ENCODE data around the gene GDPD4.

Gene GDPD4

DNA sequence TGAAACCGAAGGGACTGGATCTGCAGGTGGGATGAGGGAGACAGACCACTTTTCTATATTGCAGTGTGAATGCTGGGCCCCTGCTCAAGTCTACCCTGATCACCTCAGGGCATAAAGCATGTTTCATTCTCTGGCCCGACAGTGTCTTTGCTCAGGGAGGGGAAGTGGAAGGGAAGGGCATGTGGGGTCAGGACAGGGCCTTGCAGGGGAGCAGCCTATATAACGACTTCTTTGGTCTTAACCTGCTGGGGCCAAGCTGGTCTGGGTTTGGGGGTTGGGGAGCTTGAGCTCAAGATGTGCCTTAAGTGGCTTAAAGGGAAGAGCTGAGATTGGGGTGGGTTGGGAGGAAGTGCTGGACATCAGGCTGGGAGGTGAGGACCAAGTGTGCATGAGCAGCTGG lies 86.4 kb downstream of the GDPD4 start:
- TF ChIP-seq, protein P1, sequence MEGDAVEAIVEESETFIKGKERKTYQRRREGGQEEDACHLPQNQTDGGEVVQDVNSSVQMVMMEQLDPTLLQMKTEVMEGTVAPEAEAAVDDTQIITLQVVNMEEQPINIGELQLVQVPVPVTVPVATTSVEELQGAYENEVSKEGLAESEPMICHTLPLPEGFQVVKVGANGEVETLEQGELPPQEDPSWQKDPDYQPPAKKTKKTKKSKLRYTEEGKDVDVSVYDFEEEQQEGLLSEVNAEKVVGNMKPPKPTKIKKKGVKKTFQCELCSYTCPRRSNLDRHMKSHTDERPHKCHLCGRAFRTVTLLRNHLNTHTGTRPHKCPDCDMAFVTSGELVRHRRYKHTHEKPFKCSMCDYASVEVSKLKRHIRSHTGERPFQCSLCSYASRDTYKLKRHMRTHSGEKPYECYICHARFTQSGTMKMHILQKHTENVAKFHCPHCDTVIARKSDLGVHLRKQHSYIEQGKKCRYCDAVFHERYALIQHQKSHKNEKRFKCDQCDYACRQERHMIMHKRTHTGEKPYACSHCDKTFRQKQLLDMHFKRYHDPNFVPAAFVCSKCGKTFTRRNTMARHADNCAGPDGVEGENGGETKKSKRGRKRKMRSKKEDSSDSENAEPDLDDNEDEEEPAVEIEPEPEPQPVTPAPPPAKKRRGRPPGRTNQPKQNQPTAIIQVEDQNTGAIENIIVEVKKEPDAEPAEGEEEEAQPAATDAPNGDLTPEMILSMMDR (IDR thresholded peaks at IDR 0.05; ENCODE audit: low read depth, low read length): no peak
- no peak for DNase-seq (ENCODE audit: extremely low read depth, low read depth)

DNA sequence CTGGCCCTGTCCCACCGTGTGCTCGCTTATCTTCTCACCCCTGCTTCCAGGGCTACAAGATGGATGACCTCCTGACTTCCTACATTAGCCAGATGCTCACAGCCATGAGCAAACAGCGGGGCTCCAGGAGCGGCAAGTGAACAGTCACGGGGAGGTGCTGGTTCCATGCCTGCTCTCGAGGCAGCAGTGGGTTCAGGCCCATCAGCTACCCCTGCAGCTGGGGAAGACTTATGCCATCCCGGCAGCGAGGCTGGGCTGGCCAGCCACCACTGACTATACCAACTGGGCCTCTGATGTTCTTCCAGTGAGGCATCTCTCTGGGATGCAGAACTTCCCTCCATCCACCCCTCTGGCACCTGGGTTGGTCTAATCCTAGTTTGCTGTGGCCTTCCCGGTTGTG lies 86.9 kb downstream of the GDPD4 start:
- TF ChIP-seq, protein P1 (IDR thresholded peaks at IDR 0.05; ENCODE audit: low read depth, low read length): no peak
- no peak for DNase-seq (ENCODE audit: extremely low read depth, low read depth)

DNA sequence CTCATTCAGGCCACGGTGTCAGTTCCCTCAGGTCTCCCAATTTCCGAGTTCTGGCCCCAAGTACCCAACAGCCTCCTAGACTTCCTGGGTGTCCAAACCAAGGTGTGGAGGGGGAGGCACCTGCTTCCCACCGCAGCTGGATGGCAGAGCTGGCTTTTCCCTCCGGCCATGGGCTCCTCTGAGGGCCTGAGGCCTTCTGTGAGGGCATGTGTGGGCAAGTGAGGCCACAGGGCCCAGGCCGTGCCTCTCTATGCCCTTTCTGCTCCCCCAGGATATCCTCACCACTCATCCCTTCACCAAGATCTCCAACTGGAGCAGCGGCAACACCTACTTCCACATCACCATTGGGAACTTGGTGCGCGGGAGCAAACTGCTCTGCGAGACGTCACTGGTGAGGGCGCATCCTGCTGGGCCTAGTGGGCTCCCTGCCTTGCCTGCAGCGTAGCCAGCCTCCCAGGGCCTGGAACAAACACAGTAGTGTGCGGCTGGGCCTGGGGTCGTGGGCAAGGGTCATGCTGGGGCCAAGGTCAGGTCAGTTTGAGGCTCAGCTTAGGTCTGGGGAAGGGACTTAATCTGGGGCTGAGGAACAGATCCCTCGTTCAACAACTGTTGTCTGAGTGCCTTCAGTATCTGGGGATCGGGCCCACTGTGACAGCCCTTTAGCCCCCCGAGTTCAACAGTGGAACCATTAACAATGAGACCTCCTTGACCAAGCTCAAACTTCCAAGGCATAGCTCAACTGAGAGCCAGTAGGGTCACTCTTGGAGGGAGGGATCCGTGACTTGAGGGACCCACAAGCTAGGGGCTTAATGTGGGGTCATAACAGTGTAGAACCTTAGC lies 87.7 kb downstream of the GDPD4 start:
- TF ChIP-seq, protein P1 (IDR thresholded peaks at IDR 0.05; ENCODE audit: low read depth, low read length): no peak
- DNase-seq (ENCODE audit: extremely low read depth, low read depth): no peak

DNA sequence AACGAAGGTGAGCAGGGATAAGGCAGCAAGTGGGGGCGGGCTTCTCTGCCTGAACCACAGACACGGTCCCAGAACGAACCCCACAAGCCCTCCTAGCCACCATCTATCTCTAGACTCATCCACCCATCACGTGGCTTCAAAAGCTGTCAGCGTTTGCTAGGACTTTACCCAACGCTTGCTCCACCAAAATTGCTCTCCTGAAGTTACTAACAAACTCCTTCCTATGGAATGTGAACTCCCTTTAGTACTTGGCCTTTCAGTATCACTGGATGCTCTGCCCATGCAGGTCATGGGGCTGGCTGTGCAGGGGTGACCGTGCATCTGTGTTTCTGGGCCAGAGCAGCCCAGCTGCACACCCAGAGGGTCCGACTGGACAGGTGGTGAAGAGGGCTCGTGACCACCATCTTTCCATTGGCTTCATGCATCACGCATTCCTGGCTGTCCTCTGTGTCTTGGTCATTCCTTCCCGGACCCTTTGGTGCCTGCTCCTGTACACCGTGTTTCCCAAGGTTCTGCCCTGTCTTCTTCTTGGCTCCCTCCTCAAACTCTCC lies 88.4 kb downstream of the GDPD4 start:
- TF ChIP-seq, protein P1 (IDR thresholded peaks at IDR 0.05; ENCODE audit: low read depth, low read length): no peak
- DNase-seq (ENCODE audit: extremely low read depth, low read depth): no peak

DNA sequence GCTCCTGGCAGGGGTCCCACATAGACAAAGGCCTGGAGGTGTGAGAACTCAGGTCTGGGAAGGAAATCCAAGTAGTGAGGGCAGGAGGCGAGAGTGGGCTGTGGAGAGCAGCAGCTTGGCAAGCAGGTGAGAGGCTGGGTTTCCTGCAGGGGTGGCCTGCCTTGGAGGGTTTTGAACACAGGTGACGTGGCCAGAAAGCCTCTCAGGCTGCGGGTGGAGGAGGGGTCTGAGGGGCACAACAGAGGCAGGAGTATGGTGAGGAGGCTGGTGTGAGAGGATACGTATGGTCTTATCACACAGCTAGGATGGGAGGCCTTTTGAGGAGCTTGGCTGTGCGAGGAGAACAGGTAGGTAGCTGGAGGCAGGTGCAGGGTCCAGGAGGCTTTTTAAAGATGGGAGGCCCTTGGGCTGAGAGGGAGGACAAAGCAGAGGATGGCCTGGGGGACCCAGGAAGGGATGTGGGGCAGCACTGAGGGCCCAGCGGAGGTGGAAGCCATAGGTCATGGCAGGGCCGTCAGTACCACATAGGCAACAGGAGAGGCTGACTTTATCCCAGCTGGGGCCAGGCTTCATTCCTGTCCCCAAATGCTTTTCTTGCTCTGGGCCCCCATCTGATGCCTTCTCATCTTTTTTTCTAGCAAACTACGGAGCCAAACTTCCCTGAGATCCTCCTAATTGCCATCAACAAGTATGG lies 89.0 kb downstream of the GDPD4 start:
- no peak for DNase-seq (ENCODE audit: extremely low read depth, low read depth)
- TF ChIP-seq, protein P1 (IDR thresholded peaks at IDR 0.05; ENCODE audit: low read depth, low read length): no peak

DNA sequence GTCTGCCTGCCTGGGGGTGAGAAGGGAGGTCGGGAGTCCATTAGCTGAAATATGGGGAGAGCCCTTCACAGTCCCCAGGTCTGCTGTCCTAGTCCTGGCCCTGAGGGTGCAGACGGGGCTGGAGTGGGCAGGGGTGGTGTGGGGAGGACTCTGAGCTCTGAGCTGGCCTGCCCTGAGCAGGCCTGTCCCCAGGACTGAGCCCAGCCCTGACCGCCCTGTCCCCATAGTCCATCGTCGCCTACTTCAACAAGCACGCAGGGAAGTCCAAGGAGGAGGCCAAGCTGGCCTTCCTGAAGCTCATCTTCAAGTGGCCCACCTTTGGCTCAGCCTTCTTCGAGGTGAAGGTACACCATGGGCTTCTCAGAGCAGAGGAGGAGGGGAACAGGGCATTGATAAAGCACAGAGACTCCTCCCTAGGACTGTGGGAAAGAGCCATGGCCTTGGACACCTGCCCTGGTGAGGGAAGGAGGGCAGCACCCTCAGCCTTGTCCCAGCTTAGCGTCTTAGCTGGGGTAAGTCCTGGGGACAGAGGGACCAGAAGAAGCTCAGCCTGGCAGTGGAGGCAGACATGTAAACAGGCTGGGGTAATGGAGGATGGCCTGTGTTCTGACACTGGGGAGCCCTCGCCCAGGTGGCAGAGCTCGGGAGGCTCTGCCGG lies 89.8 kb downstream of the GDPD4 start:
- DNase-seq (ENCODE audit: extremely low read depth, low read depth): no peak
- TF ChIP-seq, protein P1 (IDR thresholded peaks at IDR 0.05; ENCODE audit: low read depth, low read length): no peak
